Neural cell (in vitro differentiated cells): ENCODE results near the gene CACNA2D1. TPM values are rescaled to one million over a fixed set of nuclear protein-coding genes. Genes with fewer than 3 reads are reported as not detected.

Experiments used
- H2AFZ ChIP-seq: fragments of 200-600, 300-800 bp; sonication (generic), shearing (Covaris generic); 2 replicates; pipeline ENCODE4 v1.6.0; 2014; ENCODE audit warnings: low read depth, mild to moderate bottlenecking, antibody characterized with exemption, low read length, moderate library complexity
- H3F3A ChIP-seq: fragments of 200-600 bp; shearing (Covaris generic); 2 replicates; pipeline ENCODE4 v1.6.1; 2016; ENCODE audit warnings: mild to moderate bottlenecking, moderate library complexity, mixed read lengths, antibody characterized with exemption, low read length; ENCODE audit not compliant: insufficient read depth, poor library complexity, severe bottlenecking
- H3K27ac ChIP-seq: fragments of 200-600, 300-800 bp; sonication (generic), shearing (Covaris generic); 2 replicates; pipeline ENCODE4 v1.5.1; 2014; ENCODE audit warnings: mild to moderate bottlenecking, low read length, moderate library complexity
- H3K27me3 ChIP-seq: fragments of 300-800, 200-600 bp; sonication (generic), shearing (Covaris generic); 2 replicates; pipeline ENCODE4 v1.6.0; 2014; ENCODE audit warnings: mild to moderate bottlenecking, low read depth, low read length, moderate library complexity; ENCODE audit not compliant: insufficient read depth
- H3K36me3 ChIP-seq: fragments of 300-800, 200-600 bp; sonication (generic), shearing (Covaris generic); 2 replicates; pipeline ENCODE4 v1.5.1; 2014; ENCODE audit warnings: mild to moderate bottlenecking, antibody characterized with exemption, low read length, moderate library complexity; ENCODE audit not compliant: insufficient read depth
- H3K4me2 ChIP-seq: fragments of 300-800, 200-600 bp; sonication (generic), shearing (Covaris generic); 2 replicates; pipeline ENCODE4 v1.6.0; 2014; ENCODE audit warnings: mild to moderate bottlenecking, low read length
- H3K4me3 ChIP-seq: fragments of 300-800, 200-600 bp; sonication (generic), shearing (Covaris generic); 2 replicates; pipeline ENCODE4 v1.5.1; 2014; ENCODE audit warnings: mild to moderate bottlenecking, low read length, moderate library complexity
- H3K79me2 ChIP-seq: fragments of 200-600 bp; shearing (Covaris generic); replicated peaks from 2 replicates; pipeline ENCODE4 v1.6.0; 2014; ENCODE audit warnings: mild to moderate bottlenecking, low read length, moderate library complexity; ENCODE audit not compliant: insufficient read depth
- H3K9ac ChIP-seq: fragments of 300-800, 200-600 bp; sonication (generic), shearing (Covaris generic); 2 replicates; pipeline ENCODE4 v1.6.1; 2016; ENCODE audit warnings: mild to moderate bottlenecking, low read length, mixed read lengths
- H3K9me2 ChIP-seq: fragments of 200-600 bp; shearing (Covaris generic); 2 replicates; pipeline ENCODE4 v1.6.1; 2016; ENCODE audit warnings: mild to moderate bottlenecking, low read length, mixed read lengths; ENCODE audit not compliant: insufficient read depth
- H3K9me3 ChIP-seq: fragments of 200-600, 300-800 bp; sonication (generic), shearing (Covaris generic); 2 replicates; pipeline ENCODE4 v1.6.1; 2016; ENCODE audit warnings: mild to moderate bottlenecking, mixed run types, low read length, moderate library complexity, mixed read lengths
- H4K20me1 ChIP-seq: fragments of 200-600 bp; shearing (Covaris generic); 2 replicates; pipeline ENCODE4 v1.6.1; 2016; ENCODE audit warnings: mild to moderate bottlenecking, mixed run types; ENCODE audit not compliant: insufficient read depth
- EP300 ChIP-seq: fragments of 450-650 bp; conservative IDR thresholded peaks from 2 replicates; pipeline ENCODE4 v1.6.1; 2014; ENCODE audit warnings: antibody characterized with exemption, mild to moderate bottlenecking, moderate library complexity; ENCODE audit not compliant: poor library complexity, severe bottlenecking
- EZH2 ChIP-seq: fragments of 200-600, 300-800 bp; shearing (Covaris generic), sonication (generic); IDR thresholded peaks from 2 replicates; pipeline ENCODE4 v1.6.1; 2014; ENCODE audit warnings: antibody characterized with exemption, low read length, borderline replicate concordance, mild to moderate bottlenecking; ENCODE audit not compliant: insufficient read depth, poor library complexity, severe bottlenecking
- MXI1 ChIP-seq: fragments of 450-650 bp; conservative IDR thresholded peaks from 2 replicates; pipeline ENCODE4 v1.6.1; 2014; ENCODE audit warnings: antibody characterized with exemption, mild to moderate bottlenecking; ENCODE audit not compliant: poor library complexity, severe bottlenecking
- POLR2AphosphoS5 ChIP-seq: IDR thresholded peaks from 2 replicates; pipeline ENCODE4 v1.6.1; 2012
- RAD21 ChIP-seq: fragments of 450-650 bp; conservative IDR thresholded peaks from 2 replicates; pipeline ENCODE4 v1.6.1; 2014; ENCODE audit warnings: antibody characterized with exemption, mild to moderate bottlenecking, moderate library complexity
- SMC3 ChIP-seq: fragments of 450-650 bp; conservative IDR thresholded peaks from 2 replicates; pipeline ENCODE4 v1.6.1; 2014; ENCODE audit warnings: antibody characterized with exemption, mild to moderate bottlenecking, moderate library complexity; ENCODE audit not compliant: poor library complexity
- TAF1 ChIP-seq: IDR thresholded peaks from 2 replicates; pipeline ENCODE4 v1.6.1; 2012; ENCODE audit warnings: low read depth
- polyA plus RNA-seq: library from polyadenylated mRNA; depleted of rRNA; stranded (reverse); fragments of >200 nt; gene quantifications from 2 replicates; pipeline ENCODE4 v1.2.3, GENCODE V29; 2014
- TF ChIP-seq, protein P1 (sequence below): IDR thresholded peaks from 2 replicates; pipeline ENCODE4 v1.6.1; 2012; ENCODE audit warnings: borderline replicate concordance
- TF ChIP-seq, protein P2 (sequence below): fragments of 450-650 bp; IDR thresholded peaks from 2 replicates; pipeline ENCODE4 v1.5.1; 2014; ENCODE audit warnings: antibody characterized with exemption, mild to moderate bottlenecking, moderate library complexity; ENCODE audit not compliant: poor library complexity, severe bottlenecking

The CACNA2D1 gene
- polyA plus RNA-seq, 1 donor from 2014 or later: 7.0 TPM

DNA sequence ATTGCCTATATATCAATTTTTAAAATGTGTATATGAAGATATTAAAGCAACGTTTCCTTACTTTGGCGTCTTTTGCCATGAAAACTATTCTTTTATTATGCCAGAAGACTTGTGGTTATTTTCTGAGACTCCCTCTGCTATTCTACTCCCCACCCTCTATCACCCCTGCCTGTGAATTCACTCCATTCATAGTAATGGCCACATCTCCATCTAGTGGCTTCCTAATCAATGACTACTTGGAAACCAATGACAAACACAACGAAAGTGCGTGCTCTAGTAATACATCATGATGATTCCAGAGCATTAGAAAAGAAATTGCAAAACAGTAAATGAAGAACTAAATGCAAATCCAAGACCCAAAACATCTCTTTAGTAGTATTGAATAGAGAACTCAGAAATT is 487.1 kb downstream of the CACNA2D1 start:
- H3K4me3 ChIP-seq: no peak overlapping the region
- no peaks in the 10 kb centered on the region for H3K36me3 ChIP-seq
- no peak overlapping the region for H3K9ac ChIP-seq
- no peaks in the 10 kb centered on the region for H3K9me2 ChIP-seq
- no peak overlapping the region for H3K4me2 ChIP-seq
- H3F3A ChIP-seq: no peaks in the 10 kb centered on the region
- no peak overlapping the region for H3K27ac ChIP-seq
- H3K27me3 ChIP-seq: no peaks in the 10 kb centered on the region
- H4K20me1 ChIP-seq: no peaks in the 10 kb centered on the region
- H3K9me3 ChIP-seq: no peaks in the 10 kb centered on the region
- TF ChIP-seq, protein P1, sequence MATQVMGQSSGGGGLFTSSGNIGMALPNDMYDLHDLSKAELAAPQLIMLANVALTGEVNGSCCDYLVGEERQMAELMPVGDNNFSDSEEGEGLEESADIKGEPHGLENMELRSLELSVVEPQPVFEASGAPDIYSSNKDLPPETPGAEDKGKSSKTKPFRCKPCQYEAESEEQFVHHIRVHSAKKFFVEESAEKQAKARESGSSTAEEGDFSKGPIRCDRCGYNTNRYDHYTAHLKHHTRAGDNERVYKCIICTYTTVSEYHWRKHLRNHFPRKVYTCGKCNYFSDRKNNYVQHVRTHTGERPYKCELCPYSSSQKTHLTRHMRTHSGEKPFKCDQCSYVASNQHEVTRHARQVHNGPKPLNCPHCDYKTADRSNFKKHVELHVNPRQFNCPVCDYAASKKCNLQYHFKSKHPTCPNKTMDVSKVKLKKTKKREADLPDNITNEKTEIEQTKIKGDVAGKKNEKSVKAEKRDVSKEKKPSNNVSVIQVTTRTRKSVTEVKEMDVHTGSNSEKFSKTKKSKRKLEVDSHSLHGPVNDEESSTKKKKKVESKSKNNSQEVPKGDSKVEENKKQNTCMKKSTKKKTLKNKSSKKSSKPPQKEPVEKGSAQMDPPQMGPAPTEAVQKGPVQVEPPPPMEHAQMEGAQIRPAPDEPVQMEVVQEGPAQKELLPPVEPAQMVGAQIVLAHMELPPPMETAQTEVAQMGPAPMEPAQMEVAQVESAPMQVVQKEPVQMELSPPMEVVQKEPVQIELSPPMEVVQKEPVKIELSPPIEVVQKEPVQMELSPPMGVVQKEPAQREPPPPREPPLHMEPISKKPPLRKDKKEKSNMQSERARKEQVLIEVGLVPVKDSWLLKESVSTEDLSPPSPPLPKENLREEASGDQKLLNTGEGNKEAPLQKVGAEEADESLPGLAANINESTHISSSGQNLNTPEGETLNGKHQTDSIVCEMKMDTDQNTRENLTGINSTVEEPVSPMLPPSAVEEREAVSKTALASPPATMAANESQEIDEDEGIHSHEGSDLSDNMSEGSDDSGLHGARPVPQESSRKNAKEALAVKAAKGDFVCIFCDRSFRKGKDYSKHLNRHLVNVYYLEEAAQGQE: no peak
- TF ChIP-seq, protein P2, sequence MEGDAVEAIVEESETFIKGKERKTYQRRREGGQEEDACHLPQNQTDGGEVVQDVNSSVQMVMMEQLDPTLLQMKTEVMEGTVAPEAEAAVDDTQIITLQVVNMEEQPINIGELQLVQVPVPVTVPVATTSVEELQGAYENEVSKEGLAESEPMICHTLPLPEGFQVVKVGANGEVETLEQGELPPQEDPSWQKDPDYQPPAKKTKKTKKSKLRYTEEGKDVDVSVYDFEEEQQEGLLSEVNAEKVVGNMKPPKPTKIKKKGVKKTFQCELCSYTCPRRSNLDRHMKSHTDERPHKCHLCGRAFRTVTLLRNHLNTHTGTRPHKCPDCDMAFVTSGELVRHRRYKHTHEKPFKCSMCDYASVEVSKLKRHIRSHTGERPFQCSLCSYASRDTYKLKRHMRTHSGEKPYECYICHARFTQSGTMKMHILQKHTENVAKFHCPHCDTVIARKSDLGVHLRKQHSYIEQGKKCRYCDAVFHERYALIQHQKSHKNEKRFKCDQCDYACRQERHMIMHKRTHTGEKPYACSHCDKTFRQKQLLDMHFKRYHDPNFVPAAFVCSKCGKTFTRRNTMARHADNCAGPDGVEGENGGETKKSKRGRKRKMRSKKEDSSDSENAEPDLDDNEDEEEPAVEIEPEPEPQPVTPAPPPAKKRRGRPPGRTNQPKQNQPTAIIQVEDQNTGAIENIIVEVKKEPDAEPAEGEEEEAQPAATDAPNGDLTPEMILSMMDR: peak; percentile 69
- peak; percentile 73 for TF ChIP-seq RAD21
- no peak for TF ChIP-seq EZH2
- no peak for TF ChIP-seq EP300
- peak; percentile 79 for TF ChIP-seq SMC3
- no peak for TF ChIP-seq MXI1
- no peak for TF ChIP-seq TAF1
- TF ChIP-seq POLR2AphosphoS5: no peak
- H3K79me2 ChIP-seq: no peaks in the 10 kb centered on the region
- H2AFZ ChIP-seq: no peak overlapping the region

DNA sequence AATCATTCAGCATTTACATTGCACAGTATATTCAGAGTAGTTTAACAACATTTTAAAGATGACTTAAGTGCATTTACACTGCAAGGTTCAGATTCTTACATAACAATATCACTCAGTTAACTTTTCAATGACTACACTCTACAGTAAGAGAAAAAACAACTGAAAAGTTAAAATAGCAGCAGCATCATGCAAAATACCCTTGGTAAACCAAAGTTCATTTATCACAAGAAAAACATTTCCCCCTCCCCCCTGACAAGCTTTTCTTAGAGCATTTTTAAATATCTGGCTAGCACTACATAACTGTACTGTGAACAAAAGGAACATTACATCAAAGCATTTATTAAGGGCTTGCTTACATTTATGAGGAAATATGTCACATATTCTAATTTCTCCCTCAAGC is 494.3 kb downstream of the CACNA2D1 start:
- Histone ChIP-seq H3K79me2 (no peaks in the 10 kb centered on the region), H3F3A (no peaks in the 10 kb centered on the region), H3K9me3 (no peaks in the 10 kb centered on the region), H4K20me1 (no peaks in the 10 kb centered on the region), H3K27ac (no peak overlapping the region), H3K36me3 (no peaks in the 10 kb centered on the region), H2AFZ (no peak overlapping the region), H3K4me2 (no peak overlapping the region), H3K9me2 (no peaks in the 10 kb centered on the region), H3K27me3 (no peaks in the 10 kb centered on the region), H3K9ac (no peak overlapping the region), H3K4me3 (no peak overlapping the region)
- TF ChIP-seq, protein P2: no peak
- TF ChIP-seq TAF1 (no peak), EP300 (no peak), MXI1 (no peak), EZH2 (no peak), SMC3 (no peak), RAD21 (no peak), POLR2AphosphoS5 (no peak)
- TF ChIP-seq, protein P1: no peak
